HG03039 (cell line): Measurements from ENCODE around the gene ASXL1.

Experiments used
- ATAC-seq: cut with Tn5 transposase; IDR thresholded peaks from one replicate; pipeline ENCODE4 v1.9.1; 2021; ENCODE audit warnings: mild to moderate bottlenecking, moderate library complexity; ENCODE audit not compliant: unreplicated experiment

The ASXL1 gene

GRCh38 chr20:32476684-32477593, 118.8 kb downstream of the ASXL1 start:
- ATAC-seq, result no peak

DNA sequence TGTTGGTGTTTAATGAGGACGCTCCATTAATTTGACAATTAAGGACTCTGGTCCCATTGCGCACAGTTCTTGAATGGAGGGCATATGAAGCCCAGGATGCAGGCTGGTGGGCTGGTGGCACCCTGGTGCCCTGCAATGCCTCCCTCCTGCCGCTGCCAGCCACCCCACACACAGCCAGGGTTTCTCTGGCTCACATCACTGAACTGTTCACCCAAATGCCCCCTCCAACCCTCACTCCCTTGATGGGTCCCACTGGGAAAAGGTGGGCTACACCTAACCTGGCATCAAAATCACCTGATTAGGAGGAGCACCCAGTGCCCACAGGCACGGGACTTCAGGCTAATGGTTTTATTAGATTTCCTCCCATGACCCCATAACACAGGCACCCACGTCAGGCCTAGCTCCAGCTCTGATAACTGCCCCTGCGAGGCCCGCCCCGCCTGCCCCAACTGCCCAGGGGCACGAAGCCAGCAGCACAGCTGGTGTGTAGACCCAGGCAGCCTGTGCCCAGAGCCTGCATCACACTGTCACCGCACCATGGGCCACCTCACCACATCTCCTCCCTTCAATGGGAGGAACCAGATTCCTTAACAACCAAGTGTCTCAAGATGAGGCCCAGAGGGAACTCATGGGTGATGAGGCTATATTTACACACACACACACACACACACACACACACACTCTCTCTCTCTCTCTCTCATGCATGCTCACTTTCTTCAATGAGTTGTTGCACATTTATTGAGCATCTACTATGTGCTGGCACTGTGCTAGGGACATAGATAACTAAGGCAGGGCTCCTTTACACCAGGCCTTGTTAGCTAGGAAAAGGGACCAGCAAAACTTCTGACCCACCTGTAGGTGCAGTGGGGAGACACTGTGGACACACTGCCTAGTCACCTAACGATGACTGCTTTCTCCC, 119.7 kb downstream of the ASXL1 start:
- no peak for ATAC-seq

DNA sequence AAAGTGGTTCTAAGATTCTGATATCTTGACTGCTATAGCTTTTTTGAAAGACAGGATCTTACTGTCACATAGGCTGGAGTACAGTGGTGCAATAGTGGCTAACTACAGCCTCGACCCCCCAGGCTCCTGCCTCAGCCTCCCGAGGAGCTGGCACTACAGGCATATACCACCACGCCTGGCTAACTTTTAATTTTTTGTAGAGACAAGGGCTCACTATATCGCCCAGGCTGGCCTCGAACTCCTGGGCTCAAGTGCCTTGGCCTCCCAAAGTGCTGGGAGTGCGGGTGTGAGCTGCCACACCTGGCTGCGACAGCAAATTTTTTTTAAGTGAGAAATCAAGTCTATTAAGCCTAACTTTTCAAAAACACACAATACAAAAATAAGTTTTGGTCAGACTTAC, 120.4 kb downstream of the ASXL1 start:
- ATAC-seq, result no peak

GRCh38 chr20:32479012-32479411, 120.9 kb downstream of the ASXL1 start:
- no peak for ATAC-seq

DNA sequence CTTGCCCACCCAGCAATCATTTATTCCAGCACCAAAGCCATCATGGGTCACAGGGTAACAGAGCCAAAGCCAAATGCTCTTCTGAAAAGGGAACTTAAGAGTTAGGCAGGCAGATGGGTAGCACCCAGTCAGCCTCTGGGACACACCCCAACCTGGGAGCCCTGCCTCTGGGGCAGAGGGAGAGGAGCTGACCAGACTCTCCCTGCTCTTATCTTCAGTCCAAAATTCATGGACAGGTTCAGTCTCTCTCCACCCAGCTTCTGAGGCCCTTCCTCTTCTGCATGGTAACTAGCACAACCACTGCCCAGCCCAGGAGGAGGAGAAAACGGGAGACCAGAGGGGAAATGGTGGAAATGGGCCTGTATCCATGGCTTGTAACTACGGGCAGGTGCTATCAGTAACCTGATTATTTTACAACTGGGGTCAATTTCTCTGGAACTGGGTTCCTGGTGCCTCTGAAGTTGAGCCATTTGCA, 121.6 kb downstream of the ASXL1 start:
- no peak for ATAC-seq

GRCh38 chr20:32480371-32481241, 122.5 kb downstream of the ASXL1 start:
- no peak for ATAC-seq

DNA sequence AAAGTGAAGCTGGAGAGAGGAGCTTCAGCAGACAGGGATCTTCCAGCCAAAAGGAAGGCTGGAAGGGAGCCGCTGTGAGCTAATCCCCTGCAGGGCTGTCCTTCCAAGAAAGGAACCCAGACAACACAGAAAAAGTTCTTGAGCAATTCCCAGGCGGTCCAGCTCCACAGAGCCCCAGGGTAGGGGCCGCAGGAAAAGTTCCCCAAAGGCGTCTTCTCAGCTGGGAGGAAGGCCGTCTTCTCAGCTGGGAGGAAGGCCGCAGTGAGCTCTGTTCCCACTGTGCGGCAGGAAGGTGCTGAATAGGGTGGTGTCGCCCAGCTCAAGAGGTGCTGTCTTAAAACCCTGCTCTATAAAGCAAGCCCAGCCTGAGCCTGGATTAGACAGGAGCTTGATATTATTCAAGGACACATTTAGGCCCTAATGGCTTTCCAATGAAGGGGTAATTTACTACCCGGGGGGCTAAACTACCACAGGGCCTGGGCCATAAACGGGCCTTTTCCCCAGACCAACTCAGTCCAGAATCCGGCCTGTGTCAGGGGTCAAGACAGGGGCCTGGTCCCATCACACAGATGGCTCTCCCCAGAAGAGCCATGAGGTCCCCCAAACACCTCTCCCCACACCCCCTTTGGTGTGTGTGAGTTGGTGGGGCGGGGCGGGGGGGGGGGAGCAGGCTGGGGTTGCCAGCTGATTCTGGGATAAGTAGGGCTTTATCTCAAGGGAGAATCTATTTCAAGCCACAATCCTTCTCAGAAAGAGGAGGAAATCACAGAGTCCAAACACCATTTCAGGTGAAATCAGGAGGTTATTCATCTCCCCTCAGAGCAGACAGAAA, 123.4 kb downstream of the ASXL1 start:
- ATAC-seq, result no peak

- no peak for ATAC-seq
Measured at GRCh38 chr20:32482143-32482441, 124.0 kb downstream of the ASXL1 start.

GRCh38 chr20:32482442-32483261, 124.5 kb downstream of the ASXL1 start:
- no peak for ATAC-seq

DNA sequence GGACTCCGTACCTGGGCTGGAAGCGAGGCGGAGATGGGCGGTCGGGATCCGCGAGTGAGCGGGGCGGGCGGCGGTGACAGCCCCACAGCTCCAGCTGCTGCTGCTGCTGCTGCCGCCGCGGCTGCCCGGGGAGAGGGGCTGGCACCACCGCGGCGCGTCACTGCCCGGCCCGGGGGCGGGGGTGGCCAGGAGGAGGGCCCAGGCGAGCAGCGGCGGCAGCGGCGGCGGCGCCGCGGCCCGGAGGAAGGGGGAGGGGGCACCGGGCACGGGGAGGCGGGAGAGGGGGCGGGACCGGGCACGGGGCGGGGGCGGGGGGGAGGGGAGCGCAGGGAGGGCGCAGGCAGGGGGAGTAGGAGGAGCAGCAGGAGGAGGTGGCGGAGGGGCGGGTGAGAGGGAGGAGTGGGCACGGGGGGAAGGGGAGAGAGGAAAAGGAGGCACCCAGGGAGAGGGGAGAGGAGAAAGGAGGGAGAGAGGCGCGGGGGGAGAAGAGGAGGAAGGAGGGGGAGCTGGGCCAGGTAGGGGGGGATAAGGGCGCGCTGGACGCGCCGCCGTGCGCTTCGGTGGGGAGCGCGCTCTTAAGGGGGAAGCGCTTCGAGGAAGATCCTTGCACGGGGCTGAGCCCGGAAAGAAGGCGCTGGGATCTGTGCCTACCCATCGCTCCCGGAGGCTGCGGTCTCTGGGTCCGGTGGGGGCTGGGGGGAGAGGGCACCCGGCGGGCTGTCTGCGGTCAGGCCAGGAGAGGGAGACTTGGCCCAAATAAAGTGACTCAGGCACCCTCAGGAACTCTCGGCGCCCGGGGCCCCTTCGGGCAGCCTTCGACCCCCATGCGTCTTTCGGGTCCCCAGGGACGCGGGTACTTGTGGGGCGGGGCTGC, 125.5 kb downstream of the ASXL1 start:
- no peak for ATAC-seq

DNA sequence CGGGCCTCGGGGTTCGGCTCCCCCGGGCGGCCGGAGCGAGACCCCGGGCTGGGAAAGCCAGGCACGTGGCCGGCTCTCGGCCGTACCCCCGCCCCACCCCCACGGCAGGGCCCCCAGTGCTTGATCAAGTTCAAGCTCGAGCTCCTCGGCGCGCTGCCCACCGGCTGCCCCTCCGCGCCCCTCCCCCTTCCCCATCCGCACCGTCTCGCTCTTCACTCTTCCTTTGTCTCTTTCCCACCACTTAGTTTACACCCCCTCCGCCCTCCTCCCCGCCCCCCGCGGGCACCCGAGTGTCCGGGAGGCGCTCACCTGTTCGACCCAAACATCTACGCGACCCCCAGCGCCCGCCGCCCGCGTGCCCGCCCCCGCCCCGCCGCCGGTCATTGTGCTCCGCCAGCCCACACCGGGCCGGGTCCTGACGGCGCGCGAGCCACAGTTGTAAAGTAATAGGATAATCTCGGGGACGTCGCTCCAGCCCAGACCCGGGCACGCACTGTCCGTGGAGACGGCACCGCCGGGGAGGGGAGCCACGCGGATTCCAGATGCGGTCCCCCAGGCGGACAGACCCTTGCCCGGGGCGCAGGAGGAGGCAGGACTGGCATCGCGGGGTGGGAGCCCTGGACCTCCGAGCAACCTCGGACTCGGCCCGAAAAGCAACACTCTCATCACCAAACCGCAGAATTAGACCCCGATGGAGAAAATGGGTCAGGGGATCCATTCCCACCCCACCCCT, 126.3 kb downstream of the ASXL1 start:
- ATAC-seq, result no peak

DNA sequence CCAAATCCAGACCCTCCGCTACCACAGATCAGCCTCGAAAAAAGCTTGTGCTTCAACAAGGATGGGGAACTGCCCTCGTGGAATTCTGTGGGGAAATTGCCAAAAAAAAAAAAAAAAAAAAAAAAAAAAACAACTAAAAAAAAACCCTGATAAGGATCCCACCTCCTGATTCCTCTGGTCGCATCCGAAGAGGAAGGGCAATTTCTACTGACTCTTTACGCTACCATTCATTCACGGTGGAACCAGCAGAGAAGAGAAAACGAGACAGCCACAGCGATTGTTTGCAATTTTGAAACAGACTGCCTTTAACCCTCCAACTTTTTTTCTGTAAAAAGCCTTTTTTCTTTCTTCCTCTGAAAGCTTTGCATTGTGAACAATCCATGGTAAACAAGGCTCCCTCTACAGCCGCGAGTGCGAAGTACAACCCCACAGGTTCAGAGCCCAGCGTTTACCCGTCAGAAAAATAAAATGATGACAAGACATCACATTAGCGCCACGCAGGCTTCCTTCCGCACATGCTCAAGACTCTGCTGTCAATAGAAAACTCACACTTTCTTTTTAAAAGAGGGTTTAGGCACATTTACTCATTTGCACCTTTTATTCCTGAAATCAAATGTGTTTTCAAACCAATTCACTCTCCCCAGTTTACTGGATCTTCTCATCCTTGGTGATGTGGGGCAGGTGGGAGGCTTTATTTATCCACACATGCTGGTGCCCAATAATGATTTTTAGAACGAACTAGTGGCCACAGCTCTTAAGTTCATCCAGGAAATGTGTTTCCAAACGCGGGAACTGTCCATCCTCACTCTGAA, 127.0 kb downstream of the ASXL1 start:
- peak; percentile 57 for ATAC-seq

DNA sequence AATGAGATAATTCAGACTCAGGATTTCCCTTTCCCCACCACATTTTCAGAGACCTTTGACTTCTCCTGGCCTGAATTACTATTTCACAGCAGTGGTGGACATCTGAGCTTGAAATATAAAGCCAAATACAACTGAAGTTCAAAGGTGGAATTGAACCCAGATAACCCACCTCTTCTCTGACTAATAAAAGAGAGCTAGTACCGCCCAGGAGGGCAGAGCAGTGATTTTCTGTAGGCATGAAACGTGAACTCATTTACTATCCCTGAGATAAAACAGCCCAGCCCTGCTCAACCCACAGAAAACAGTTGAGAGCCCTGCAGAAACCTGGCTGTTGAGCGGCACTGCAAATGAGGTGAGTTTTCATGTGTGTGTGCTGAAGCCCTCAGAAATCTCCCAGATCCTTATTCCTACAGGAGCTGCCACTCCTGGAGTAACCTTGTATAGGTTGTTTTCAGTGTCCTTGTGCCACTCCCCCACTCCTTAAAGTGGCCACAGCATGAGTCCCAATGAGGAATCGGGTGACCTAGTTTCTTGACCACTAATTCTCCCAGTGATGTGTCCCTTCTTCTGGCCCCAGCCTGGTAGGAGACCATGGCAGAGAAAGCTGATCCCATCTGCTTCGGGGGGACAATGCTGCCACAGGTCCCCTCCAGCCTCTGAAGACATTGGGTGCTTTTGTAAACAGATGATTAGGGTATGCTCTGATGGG, 127.8 kb downstream of the ASXL1 start:
- no peak for ATAC-seq

GRCh38 chr20:32487381-32487780, 129.2 kb downstream of the ASXL1 start:
- no peak for ATAC-seq

DNA sequence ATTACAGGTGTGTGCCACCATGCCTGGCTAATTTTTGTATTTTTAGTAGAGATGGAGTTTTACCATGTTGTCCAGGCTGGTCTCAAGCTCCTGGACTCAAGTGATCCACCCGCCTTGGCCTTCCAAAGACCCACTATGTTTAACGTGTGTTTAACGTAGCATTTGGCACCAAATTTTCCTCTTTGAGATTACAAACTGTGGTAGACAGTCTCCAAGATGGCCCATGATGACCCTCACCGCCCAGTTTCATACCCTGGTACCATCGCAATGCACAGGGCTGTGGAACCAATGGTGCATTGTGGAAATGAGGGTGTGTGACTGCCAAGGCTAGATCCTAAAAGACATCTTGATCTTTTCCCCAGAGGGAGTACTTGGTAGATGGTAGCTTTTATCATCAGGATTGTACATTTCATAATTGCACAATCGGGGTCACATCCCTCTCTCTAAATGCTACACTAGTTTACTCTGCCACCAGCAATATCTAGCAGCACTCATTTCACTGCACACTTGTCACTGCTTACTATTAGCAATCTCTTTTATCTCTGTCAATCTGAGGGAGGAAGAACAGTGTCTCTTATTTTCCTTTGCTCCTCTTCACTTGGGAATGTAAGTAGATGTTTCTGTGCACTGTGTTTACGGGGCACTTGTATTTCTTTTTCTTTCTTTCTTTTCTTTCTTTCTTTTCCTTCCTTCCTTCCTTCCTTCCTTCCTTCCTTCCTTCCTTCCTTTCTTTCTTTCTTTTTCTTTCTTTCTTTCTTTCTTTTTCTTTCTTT, 130.1 kb downstream of the ASXL1 start:
- ATAC-seq, result no peak
